ENCODE results near the gene VAV3. TPM values are rescaled to one million over a fixed set of nuclear protein-coding genes. Genes with fewer than 3 reads are reported as not detected.

VAV3 gene
- total and polyA plus RNA-seq, 10 donors, result 10.5 to 63.0 (median 38.8) TPM

- 95 to 97% (median 96%) methylated on average over 3 of the region's 3 CpGs for WGBS, 5 donors
- DNase-seq, result no peak
- no peak for TF ChIP-seq CTCF (IDR thresholded peaks at IDR 0.05 in 8 of 11, conservative IDR thresholded peaks at IDR 0.05 in 3 of 11)
- no peak for TF ChIP-seq POLR2AphosphoS5 (IDR thresholded peaks at IDR 0.05)
- TF ChIP-seq POLR2A (IDR thresholded peaks at IDR 0.05), result no peak
- Histone ChIP-seq H3K36me3 (no peaks in the 10 kb centered on the region), H3K4me3 (no peak overlapping the region), H3K4me1 (peaks cover 28 to 100% (median 76%) of the 10 kb centered on the region in 6 donors), H3K9me3 (no peaks in the 10 kb centered on the region), H3K27ac (peak overlapping the region in 6 of 8 donors; percentile 21 to 82 (median 74)), H3K27me3 (replicated peaks in 1 of 7) (no peaks in the 10 kb centered on the region)
- intact Hi-C loops (cut with DNase I; ENCODE audit: low total_unique reads), result no loop called here
Measured at GRCh38 chr1:107830526-107830925, 134.5 kb downstream of the VAV3 start.

GRCh38 chr1:107830075-107830474 is 134.9 kb downstream of the VAV3 start:
- TF ChIP-seq CTCF (IDR thresholded peaks at IDR 0.05 in 8 of 11, conservative IDR thresholded peaks at IDR 0.05 in 3 of 11) (no peak), POLR2AphosphoS5 (IDR thresholded peaks at IDR 0.05) (no peak), POLR2A (IDR thresholded peaks at IDR 0.05) (no peak)
- Histone ChIP-seq H3K4me1 (peaks cover 32 to 100% (median 76%) of the 10 kb centered on the region in 6 donors), H3K36me3 (no peaks in the 10 kb centered on the region), H3K27me3 (replicated peaks in 1 of 7) (no peaks in the 10 kb centered on the region), H3K27ac (peak overlapping the region; percentile 21 to 82 (median 68)), H3K4me3 (no peak overlapping the region), H3K9me3 (no peaks in the 10 kb centered on the region)
- WGBS, 5 donors, result 65 to 81% (median 76%) methylated on average over 1 of the region's 1 CpG
- DNase-seq, result no peak
- intact Hi-C loops (cut with DNase I; ENCODE audit: low total_unique reads), result no loop called here

GRCh38 chr1:107829036-107829770 is 135.8 kb downstream of the VAV3 start:
- H3K36me3 ChIP-seq, result no peaks in the 10 kb centered on the region
- H3K27ac ChIP-seq, result peak overlapping the region; percentile 31 to 82 (median 70)
- TF ChIP-seq POLR2AphosphoS5 (IDR thresholded peaks at IDR 0.05), result no peak
- TF ChIP-seq CTCF (IDR thresholded peaks at IDR 0.05 in 8 of 11, conservative IDR thresholded peaks at IDR 0.05 in 3 of 11), result no peak
- no peak for TF ChIP-seq POLR2A (IDR thresholded peaks at IDR 0.05)
- DNase-seq, result no peak
- H3K9me3 ChIP-seq, result no peaks in the 10 kb centered on the region
- intact Hi-C loops (cut with DNase I; ENCODE audit: low total_unique reads), result no loop called here
- H3K27me3 ChIP-seq (replicated peaks in 1 of 7), result no peaks in the 10 kb centered on the region
- peak overlapping the region in 1 of 8 donors; percentile 21 for H3K4me3 ChIP-seq
- WGBS, 5 donors, result 49 to 73% (median 61%) methylated on average over 1 of the region's 1 CpG
- H3K4me1 ChIP-seq, result peaks cover 27 to 98% (median 71%) of the 10 kb centered on the region in 6 donors

DNA sequence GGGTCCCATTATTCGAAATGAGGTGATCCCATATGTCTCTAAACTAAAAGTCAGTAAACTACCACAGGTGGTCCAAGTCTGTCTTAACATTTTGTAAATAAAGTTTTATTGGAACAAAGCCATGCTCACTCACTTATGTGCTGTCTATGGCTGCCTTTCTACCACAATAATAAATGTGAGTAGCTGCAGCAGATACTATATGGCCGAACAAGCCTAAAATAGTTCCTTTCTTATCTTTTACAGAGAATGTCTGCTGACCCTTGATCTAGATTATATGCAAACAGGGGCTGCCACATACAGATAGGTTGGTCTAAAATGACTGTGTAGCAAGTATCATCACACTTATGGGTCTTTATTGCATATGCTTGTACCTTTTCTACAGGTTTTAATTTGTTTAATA is 140.0 kb downstream of the VAV3 start:
- DNase-seq, result no peak
- TF ChIP-seq CTCF (IDR thresholded peaks at IDR 0.05 in 8 of 11, conservative IDR thresholded peaks at IDR 0.05 in 3 of 11), result no peak
- no peak for TF ChIP-seq POLR2A (IDR thresholded peaks at IDR 0.05)
- H3K4me3 ChIP-seq, result no peak overlapping the region
- 84 to 92% (median 87%) methylated on average over 2 of the region's 2 CpGs for WGBS, 5 donors
- intact Hi-C loops (cut with DNase I; ENCODE audit: low total_unique reads), result no loop called here
- H3K36me3 ChIP-seq, result peaks cover 0 to 7% (median 0%) of the 10 kb centered on the region in 6 donors
- peaks cover 19 to 76% (median 41%) of the 10 kb centered on the region in 6 donors for H3K4me1 ChIP-seq
- H3K27ac ChIP-seq, result peak overlapping the region in 4 of 8 donors; percentile 38 to 76 (median 57)
- H3K9me3 ChIP-seq, result peaks cover 0 to 9% (median 6%) of the 10 kb centered on the region in 8 donors
- no peaks in the 10 kb centered on the region for H3K27me3 ChIP-seq (replicated peaks in 1 of 7)

Data from spleen (tissue), 11 donors.